Sigmoid colon (tissue), 4 donors: ENCODE data around the gene PARVB.
A peak's percentile ranks its signal among the peaks of the same experiment; 100 is the strongest.

Experiments
- CTCF ChIP-seq, 4 experiments: fragments of 450-650 bp in 3 of 4; fragments of 200-600 bp in 1 of 4; IDR thresholded peaks; one replicate each; pipeline ENCODE4 v1.5.1; 2016 to 2019; ENCODE audit warnings: antibody characterized with exemption in 4 of 4, mild to moderate bottlenecking in 3 of 4, moderate library complexity in 2 of 4
- POLR2A ChIP-seq, 2 donors: fragments of 450-650 bp; IDR thresholded peaks; one replicate each; pipeline ENCODE4 v1.6.1; 2016; ENCODE audit warnings: antibody characterized with exemption in 2 of 2, mild to moderate bottlenecking in 2 of 2, moderate library complexity in 2 of 2
- POLR2AphosphoS5 ChIP-seq, 4 donors: sonication (generic); formaldehyde crosslinking; IDR thresholded peaks; one replicate each; pipeline ENCODE4 v1.6.1; 2017; ENCODE audit warnings: antibody characterized with exemption in 4 of 4

DNA sequence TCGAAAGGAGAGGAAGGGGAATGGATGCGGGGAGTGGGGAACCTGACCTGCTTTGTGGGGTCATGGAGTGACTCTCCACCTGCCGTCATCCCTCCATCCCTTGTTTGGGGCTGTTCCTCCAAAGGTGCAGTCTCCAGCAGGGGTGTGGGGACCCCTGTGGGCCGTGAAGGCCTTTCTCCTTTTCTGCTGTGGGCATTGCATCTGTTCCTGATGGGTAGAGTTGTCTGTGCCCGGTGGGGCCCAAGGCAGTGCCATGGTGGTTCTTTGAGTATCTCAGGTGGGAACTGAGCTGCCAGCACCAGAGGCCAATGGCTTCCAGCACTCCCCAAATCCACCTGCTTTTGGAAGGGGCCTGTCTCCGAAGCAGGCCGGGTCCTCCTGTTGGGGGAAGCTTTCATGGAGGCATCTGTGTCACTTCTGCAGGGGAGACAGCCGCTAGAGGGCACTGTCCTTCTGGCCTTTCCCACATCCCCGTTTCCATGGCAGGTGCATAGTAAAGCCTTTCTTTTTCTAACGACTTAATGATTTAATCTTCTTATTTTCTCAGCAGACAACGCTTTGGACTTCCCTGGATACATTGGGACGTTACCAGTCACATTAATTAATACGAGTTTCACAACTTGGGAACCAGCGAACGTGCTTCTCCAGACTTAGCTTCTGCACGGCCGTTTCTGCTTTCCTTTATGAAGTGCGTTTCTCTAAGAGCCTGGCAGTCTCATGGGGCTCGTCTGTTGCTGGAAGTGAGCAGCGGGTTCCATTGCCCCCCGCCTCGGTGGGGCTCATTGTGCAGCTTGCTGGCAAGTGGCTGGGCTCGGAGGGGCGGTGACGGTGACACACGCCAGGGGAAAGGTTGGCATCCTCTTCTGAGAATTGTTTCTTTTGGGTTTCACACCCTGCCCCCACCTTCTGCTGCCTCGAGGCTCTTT, 57.1 kb downstream of the PARVB start:
- peak in 1 of 4 donors; percentile 7 for TF ChIP-seq POLR2AphosphoS5 (IDR thresholded peaks at IDR 0.05)
- peak; percentile 76 to 88 (median 86) for TF ChIP-seq CTCF (IDR thresholded peaks at IDR 0.05)
- TF ChIP-seq POLR2A (IDR thresholded peaks at IDR 0.05), result no peak
